NCI-H345 treated with DMSO at 0.1 percent for 48 hours (cell line): ENCODE measurements around the gene SMPD3.

Experiments
- DNase-seq: peaks from one replicate; lab custom pipeline; 2025; ENCODE audit not compliant: unreplicated experiment; lab: John Stamatoyannopoulos, UW

Gene SMPD3

DNA sequence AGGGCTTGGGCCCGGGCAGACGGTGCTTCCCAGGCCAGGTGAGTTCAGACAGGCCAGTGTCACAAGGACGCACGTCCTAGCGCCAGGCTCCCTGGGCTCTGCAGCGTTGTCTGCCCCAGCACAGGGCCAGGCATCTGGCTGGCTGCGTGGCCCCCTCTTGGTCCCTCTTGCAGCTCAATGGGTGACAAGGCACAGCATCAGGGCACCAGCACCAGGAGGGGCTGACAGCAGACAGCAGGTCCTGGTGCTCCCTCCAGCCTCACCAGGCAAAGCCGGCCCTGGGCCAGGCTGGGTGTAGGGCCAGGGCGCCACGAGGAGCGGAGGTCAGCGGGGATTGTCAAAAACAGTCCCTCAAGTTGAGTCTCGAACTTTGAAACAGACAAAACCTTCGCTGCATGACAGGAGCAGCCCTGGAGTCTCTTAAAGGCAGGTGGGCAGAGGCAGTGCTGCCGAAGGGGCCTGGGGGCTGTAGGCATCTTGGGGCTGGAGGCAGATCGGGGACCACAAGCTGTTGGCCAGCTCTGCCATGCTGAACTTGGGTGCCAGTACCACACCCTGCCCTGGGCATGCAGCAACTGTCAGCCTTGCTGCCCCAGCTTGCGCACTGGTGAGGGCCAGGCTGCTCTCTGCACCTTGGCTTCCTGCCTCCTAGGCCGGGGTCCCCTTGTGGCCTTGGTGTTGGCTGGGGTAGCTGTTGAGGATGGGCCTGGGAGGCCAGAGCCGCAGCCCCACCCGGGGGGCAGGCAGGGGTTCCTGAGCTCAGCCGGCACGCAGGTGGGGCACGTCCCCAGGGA is 88.7 kb downstream of the SMPD3 start:
- no peak for DNase-seq

DNA sequence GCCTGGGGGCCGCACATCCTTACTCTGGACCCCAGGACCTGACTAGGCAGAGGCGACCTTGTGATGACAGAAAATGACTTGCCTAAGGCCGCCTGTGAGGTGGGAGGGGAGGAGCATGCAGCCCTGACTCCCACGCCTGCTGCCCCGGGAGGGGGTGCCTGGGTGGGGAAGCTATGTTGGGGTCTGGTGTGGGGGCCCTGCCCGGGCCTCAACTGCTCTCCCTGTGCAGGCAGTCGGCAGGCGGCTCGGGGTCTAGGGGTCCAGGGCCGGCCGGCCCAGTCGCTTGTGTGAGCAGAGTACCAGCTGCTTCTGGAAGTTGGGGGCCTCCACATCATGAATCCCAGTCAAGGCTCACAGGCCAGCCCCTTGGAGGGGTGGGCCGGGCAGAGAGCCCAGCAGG is 89.4 kb downstream of the SMPD3 start:
- DNase-seq, result no peak

DNA sequence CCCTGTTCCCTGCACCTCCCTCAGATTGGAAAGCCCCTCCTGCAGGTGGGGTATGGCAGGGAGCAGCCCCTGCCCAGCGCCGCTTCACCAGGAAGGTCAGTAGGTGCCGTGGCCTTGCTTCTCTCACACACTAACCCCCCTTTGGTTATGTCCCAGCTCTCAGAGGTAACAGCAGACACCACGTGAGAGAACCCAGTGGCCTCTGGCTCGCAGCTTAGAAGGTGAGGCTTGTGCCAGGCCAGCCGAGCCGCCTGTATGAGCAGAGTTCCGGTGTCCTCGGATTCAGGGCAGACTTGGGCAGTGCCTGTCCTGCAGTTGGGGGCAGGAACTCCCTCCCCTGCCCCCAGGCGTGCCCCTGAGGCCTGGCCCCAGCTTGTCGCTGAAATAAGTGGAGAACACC is 90.4 kb downstream of the SMPD3 start:
- DNase-seq, result no peak

DNA sequence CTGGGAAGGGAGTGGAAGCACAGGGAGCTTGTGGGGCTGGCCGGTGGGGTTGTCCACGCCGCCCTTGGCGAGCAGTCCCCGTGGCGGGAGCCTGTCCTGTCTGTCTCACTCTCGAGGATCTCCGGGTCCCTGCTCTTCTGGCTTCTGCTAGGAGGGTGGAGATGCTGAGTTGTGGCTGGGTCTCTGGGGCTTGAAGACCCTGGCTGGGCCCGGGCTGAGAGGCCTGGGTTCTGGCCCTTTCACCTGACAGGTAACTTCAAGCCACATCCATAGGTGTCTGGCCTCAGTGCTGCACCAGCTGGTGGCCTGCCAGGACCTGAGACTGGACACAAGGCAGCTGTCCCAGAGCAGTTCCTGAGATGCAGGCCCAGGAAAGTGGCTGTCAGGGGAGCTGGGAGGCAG is 90.8 kb downstream of the SMPD3 start:
- no peak for DNase-seq

DNA sequence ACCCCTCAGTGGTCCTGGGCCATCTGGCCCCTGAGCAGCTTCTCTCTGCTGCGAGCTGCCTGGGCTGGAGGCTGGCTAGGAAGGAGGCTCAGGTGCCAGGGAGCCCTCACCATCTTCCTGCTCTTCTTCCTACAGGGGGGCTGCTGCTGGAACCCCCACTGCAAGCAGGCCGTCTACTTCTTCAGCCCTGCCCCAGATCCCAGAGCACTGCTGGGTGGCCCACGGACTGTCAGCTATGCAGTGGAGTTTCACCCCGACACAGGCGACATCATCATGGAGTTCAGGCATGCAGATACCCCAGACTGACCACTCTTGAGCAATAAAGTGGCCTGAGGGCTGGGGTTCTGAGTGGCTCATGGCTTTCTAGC is 91.4 kb downstream of the SMPD3 start:
- DNase-seq, result no peak

DNA sequence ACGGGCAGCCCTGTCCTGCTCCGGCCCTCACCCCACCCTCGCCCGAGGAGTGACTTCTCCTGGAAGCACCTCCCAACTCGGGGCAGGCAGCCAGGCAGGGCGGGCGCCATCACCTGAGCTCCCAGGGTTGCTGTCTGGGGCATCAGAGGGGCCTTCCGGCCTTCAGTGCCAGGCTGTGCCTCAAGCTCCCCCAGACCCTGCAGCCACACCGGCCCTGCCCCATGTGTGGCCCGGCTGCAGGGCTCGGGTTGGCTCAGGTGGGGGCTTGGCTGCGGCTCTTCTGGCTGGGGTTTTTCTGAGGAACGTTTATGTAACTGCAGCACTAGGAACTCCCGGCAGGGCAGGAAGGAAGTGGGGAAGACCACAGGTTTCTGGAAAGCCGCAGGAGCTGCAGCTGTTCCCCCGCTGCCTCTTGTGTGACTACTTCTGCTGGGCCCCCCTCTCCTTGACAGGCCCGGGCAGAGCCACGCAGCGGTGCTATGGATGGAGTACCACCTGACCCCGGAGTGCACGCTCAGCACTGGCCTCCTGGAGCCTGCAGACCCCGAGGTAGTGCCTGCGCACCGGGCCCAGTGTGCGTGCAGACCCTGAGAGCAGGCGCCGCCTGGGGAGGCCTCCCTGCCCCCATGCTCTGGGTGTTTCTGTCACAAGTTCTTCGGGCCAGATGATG is 91.9 kb downstream of the SMPD3 start:
- no peak for DNase-seq

DNA sequence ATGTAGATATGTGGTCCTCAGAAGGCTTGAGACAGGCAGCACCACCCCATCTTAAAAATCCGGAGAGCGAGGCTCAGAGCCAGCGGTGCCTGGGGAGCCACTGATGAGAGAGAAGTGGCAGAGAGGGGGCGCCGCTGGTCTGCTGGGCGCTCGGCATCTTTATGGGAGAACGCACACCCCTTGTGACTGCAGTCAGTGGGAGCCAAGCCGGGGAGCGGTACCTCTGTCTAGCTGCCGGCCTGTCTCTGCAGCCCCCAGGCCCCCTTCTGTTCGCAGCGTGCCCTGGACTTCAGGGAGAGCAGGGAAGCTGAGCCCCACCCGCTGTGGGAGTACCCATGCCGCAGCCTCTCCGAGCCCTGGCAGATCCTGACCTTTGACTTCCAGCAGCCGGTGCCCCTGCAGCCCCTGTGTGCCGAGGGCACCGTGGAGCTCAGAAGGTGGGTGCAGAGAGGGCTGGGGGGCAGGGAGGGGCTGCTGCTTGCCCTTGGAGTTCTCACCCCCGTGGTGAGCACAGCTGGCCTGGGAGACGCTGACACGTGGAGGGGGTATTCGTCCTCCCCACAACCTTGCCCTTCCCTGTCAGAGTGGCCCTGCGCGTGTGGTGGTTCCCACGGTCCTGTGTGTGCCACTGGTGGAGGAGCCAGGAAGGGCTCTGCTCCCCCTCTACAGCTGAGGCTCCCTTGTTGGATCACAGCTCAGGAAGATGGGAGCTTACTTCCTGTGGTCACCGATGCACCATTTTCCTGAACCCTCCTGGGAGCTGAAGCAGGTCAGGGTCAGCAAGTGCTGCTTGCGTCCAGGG is 92.7 kb downstream of the SMPD3 start:
- no peak for DNase-seq

DNA sequence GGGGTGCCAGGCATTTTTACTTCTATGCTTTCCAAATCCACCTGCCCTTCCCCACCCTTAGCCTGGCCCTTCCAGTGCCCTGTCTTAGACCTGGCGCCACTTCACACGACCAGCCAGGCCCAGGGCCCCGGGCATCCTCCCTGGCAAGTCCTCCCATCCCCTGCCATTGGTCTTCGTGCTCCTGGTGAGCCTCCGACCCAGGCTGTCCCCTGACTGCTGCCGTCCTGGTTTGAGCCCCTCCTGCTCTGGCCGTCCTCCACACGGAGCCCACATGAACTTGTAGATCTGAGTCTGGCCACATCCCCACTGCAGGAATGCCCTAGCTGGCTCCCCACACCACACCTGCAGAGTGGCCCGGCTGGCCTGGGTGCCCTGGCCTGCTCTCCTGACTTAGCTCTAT is 93.5 kb downstream of the SMPD3 start:
- no peak for DNase-seq

DNA sequence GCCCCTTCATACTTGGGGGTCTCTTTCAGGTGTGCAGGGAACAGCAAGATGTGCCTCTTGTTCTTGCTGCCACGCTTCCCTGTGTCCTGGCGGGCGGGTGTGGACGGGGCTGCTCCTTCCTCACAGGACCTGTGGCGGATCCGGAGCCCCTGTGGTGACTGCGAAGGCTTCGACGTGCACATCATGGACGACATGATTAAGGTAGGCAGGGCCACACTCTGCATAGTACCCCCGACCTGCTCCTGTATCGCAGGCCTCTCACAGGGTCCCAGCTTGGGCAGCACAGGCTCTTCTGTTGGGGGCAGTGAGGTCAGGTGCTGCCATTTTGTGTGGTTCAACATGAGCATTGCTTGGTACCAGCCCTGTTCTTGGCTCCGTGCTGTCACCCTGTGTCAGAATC is 94.9 kb downstream of the SMPD3 start:
- no peak for DNase-seq

DNA sequence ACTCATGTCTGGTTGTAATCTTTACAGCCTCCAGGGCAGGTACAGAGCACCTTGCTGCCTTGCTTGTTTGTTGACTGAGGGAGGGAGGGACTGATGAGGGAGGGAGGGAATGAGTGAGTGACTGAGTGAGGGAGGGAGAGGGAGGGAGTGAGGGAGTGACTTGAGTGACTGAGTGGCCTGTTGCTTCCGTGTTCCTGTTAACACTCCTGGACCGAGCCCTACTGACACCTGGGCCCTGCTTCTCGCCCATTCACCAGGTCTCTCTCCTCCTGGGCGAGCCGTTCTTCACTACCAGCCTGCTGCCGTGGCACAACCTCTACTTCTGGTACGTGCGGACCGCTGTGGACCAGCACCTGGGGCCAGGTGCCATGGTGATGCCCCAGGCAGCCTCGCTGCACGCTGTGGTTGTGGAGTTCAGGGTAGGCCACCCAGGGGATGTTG is 96.3 kb downstream of the SMPD3 start:
- DNase-seq, result no peak

DNA sequence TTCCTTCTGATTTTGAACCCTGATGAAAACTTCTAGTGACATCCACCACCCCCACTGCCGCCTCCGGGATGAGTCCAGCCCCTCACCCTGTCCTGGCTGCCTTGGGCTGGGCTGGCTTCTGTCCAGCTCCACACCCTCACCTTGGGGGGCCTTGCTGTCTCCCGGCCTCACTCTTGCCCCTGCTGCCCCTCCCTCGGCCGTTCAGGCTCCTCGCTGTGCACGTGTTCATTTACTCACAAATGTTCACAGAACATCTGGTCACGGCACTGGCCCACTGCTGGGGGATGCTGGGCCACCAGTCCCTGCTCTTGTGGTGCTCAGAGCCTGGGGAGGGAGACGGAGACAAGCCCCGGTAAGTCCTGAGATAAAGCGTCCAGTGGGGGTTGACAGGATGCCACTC is 96.8 kb downstream of the SMPD3 start:
- no peak for DNase-seq

DNA sequence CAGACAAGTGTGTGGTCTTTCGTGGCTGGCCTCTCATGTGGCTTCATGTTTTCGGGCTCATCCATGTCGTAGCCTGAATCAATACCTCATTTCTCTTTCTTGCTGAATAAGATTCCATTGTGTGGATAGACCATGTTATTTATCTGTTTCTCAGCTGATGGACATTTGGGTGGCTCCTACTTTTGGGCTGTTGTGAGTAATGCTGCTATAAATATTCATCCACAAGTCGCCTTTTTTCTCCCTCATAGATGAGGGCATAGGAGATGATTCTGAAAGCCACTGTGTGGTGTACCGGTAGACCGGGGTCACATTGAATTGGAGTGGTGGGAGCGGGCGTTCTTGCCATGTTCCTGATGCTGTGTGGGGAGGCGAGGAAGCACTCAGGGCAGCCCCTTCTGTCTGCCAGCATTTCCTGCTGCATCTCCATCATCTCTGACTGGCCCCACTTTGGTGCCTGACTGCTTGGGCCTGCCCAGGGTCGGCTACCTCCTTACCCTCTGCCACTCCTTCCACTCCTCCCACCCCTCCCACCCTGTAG is 97.4 kb downstream of the SMPD3 start:
- no peak for DNase-seq

DNA sequence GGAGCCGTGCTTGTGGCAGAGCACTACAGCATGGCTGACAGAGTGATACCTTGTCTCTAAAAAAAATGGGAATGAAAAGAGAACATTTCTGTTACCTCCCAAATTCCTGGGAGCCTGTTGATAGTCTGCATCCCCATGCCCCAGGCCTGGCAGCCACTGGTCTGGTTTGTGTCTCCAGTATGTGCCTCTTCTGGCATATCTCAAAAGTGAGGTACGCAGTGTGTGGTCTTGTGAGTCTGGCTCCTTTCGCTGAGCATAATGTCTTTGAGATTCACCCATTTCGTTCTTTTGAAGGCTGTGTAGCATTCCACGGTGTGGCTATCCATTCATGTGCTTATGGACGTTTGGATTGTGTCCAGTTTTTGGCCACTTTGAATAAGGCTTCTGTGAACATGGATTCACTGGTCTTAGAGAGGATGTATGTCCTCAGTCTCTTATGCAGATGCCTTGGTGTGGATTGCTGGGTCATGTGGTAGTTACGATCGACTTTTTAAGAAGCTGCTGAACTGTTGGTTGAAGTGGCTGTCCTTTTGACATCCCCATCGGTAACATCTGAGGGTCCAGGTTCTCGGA is 98.4 kb downstream of the SMPD3 start:
- no peak for DNase-seq

DNA sequence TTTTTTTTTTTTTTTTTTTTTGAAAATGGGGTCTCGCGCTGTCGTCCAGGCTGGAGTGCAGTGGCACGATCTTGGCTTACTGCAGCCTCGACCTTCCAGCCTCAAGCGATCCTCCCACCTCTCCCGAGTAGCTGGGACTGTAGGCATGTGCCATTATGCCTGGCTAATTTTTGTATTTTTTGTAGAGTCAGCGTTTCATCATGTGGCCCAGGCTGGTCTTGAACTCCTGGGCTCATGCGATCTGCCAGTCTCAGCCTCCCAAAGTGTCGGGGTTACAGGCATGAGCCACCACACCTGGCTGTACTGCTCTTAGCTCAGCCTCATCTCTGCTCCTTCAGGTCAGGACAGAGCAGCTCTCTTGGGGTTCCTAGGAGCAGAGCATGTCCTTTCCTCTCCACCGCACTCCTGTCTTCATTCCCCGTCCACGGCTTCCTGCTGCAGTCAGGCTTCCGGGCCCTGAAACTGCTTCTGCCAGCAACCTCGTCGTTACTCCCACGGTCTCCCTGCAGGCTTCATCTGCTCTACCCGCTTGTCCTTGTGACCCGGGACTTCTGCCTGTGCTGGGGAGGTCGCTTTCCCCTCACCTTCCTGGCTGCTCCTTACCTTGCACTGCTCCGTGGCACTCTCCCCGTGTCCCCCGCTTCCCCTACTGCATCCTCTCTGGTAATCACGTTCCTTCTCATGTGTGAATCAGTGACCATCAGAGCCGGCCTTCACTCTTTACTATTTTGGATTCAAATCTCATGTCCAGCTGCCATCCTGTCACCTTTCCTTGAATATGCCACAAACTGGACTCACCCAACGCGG is 99.5 kb downstream of the SMPD3 start:
- DNase-seq, result no peak

DNA sequence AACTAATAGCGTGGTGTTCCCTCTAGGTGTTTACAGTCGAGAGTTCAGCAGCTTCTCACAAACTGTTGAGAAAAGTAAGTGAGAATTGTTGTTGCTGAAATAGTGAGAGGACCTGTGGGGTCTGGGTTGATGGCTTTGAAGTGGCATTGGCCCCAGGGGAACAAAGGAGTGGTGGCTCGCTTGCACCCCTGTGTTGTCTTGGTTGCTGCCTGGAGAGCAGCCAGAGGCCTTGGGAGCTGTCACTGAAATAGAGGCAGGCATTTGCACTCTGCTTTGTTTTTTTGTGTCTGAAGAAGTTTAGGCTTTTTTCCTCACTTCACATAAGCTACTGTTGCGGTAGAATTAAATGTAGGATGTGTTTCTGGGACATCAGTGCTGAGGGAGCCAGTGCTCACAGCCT is 100.7 kb downstream of the SMPD3 start:
- no peak for DNase-seq

DNA sequence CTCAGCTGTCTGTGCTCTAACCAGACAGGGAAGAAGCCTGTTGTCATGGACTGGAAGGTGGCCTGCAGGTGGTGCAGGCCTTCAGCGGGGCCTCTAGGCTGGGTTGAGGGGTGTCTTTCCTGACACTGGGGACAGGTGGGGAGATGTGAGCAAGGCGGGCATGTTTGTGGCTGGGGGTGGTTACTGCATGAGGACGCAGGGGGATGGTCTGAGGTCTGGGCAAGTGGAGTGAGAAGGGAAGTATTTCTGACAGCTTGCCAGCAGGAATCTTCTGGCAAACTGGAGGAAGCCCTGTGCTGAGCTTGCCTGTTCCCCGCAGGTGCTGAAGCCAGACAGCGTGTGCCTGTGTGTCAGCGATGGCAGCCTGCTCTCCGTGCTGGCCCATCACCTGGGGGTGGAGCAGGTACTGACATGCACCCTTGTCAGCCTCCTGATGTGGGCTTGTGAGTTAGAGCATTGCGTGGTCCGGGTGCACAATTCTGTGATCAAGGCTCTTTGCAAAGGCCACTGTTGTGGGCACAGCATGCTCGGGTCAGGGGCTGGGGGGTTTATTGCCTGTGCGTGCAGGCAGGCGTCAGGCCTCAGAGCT is 101.3 kb downstream of the SMPD3 start:
- no peak for DNase-seq

DNA sequence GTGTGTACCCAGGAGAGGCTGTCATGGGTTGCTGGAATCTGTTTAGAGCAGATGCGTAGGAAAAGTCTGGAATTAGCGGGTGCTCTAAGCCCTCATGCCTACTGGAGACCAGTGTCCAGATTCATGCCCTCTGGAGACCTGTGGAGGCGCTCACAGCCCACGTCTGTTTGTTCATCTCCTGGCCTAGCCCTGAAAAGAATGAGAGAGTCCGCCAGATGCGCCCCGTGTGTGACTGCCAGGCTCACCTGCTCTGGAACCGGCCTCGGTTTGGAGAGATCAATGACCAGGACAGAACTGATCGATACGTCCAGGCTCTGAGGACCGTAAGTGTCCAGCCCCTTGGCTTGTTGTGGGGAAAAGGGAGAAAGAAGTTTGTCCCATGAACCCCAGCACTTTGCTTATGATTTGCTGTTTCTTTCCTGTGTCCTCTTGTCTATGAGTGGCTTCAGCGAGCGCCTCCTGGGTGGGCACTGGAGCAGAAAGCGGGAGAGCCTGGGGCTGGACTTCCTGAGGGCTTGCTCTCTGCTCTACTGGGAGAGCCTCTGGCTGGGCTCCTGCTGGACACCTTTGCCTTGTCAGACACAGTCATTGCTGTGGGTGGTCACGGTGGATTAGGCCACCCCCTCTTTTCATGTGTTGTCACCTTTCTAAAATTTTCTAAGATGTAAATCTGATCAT is 102.2 kb downstream of the SMPD3 start:
- no peak for DNase-seq

DNA sequence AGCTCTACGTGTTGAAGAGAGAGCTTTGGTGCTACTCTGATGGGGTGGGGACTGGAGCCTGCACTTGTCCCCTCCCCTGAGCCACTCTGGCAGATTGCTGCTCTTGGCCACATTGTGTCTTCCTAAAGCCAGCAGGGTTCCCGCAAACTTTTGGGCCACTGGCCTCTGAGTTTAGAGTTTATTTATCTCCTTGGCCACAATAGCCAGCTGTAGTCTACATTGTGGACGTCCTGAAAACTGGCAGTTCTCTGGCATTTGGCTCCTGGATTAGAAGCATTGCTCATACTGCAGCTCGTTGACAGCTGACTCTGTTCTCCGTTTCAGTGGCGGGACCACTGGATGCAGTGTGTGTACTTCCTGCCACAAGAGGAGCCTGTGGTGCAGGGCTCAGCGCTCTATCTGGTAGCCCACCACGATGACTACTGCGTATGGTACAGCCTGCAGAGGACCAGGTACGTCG is 102.9 kb downstream of the SMPD3 start:
- no peak for DNase-seq

DNA sequence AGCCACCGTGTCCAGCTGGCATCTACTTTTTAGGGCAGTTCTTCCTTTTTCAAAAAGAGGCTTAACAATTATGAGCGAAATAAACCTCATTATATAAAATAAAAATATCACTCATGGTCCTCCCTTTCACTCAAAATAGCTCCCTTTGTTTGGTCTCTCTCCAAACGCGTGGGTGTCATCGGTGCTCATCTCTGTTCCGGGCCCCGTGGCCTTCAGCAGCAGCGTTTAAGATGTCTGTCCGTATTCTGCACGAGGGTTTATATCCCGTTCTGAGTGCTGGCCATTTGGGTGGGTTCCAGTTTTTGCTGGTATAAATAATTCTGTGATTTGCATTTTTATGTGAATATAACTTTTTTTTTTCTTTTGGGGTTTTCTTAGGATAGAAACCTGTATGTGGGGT is 104.1 kb downstream of the SMPD3 start:
- DNase-seq, result no peak

DNA sequence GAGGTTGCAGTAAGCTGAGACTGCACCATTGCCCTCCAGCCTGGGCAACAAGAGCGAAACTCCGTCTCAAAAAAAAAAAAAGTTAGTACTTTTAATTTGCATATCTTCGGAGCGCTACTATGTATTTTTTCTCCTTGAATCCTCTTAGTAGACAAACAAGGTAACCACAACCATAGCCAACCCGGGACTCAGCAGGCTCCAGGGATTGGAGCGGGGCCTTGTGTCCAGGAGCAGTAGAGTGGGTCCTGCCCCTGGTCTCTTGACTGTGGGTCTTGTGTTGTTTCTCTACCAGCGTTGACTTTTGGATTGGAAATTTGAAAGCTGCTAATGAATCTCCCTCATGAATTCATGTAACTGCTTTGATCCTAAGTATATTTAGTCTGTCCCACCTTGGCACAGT is 105.2 kb downstream of the SMPD3 start:
- DNase-seq, result no peak
